HepG2 (cell line): ENCODE measurements around the gene SLC27A1. TPM values are rescaled to one million over a fixed set of nuclear protein-coding genes. Genes with fewer than 3 reads are reported as not detected.

Source experiments
- ATAC-seq: fragments of 200-7000 bp; cut with Tn5 transposase; 3 replicates; pipeline ENCODE4 v1.9.1; 2020; ENCODE audit warnings: mild to moderate bottlenecking, moderate library complexity
- BruUV-seq: library from RNA; stranded (reverse); fragments of 400-500 nt; replicated peaks from 2 replicates; lab custom pipeline; 2021; lab: Mats Ljungman, UMichigan
- CTCF ChIA-PET: fragments of 300-600 bp; formaldehyde crosslinking; extraction: SDS; loops from one replicate; lab custom pipeline; 2021; ENCODE audit warnings: low total read pairs, inconsistent platforms, low intra/inter-chr PET ratio; lab: Yijun Ruan, JAX
- POLR2A ChIA-PET: fragments of 350-600 bp; sonication (Branson Sonifier 250); formaldehyde crosslinking; loops from one replicate; lab custom pipeline; 2020; ENCODE audit warnings: antibody characterized with exemption, inconsistent platforms; lab: Yijun Ruan, JAX
- DNase-seq: peaks from one replicate; pipeline ENCODE4 v3.0.0-alpha.2; 2015; ENCODE audit warnings: low spot score
- FAIRE-seq: peaks from 3 replicates; lab custom pipeline; 2011; peaks lifted over from hg19 to GRCh38; lab: Jason Lieb, UNC
- H2AFZ ChIP-seq: one replicate; pipeline ENCODE4 v1.6.1; 2011; ENCODE audit warnings: low read length, inconsistent platforms
- H3K27ac ChIP-seq: fragments of 300-600 bp; 3 replicates; pipeline ENCODE4 v1.8.0; 2011; ENCODE audit warnings: mixed run types, mild to moderate bottlenecking, mixed read lengths, low read length, inconsistent platforms; ENCODE audit not compliant: insufficient read depth; ENCODE audit errors: extremely low read length
- H3K27me3 ChIP-seq, 2 experiments: fragments of 200-600 bp in 1 of 2; 2 replicates in 1 of 2; 3 replicates in 1 of 2; pipeline versions ENCODE4 v1.6.0 to v1.8.0; 2011; ENCODE audit warnings: low read length in 2 of 2, mild to moderate bottlenecking in 2 of 2, moderate library complexity in 2 of 2, inconsistent platforms in 1 of 2; ENCODE audit not compliant: insufficient read depth in 2 of 2, control insufficient read depth in 1 of 2
- H3K36me3 ChIP-seq, 2 experiments: fragments of 200-600 bp in 1 of 2; replicated peaks in 1 of 2; 2 replicates in 1 of 2; 3 replicates in 1 of 2; pipeline versions ENCODE4 v1.5.1 to v1.8.0; 2011; ENCODE audit warnings: low read length in 2 of 2, inconsistent platforms in 1 of 2; ENCODE audit not compliant: insufficient read depth in 2 of 2, control insufficient read depth in 1 of 2
- H3K4me1 ChIP-seq: 2 replicates; pipeline ENCODE4 v1.5.1; 2012; ENCODE audit warnings: low read length, inconsistent platforms; ENCODE audit not compliant: insufficient read depth
- H3K4me2 ChIP-seq: 2 replicates; pipeline ENCODE4 v1.6.0; 2011; ENCODE audit warnings: low read depth, low read length, inconsistent platforms
- H3K4me3 ChIP-seq, 3 experiments: fragments of 200-600 bp in 1 of 3; sonication (generic), shearing (Covaris generic) in 1 of 3; replicated peaks in 1 of 3; 2 replicates each; pipeline ENCODE4 v1.5.1; 2011 to 2016; ENCODE audit warnings: low read length in 3 of 3, inconsistent platforms in 2 of 3, low read depth in 2 of 3, mild to moderate bottlenecking in 2 of 3, control low read depth in 1 of 3, mixed read lengths in 1 of 3; ENCODE audit not compliant: insufficient read depth in 1 of 3
- H3K79me2 ChIP-seq: one replicate; pipeline ENCODE4 v1.6.1; 2011; ENCODE audit warnings: low read length, inconsistent platforms; ENCODE audit not compliant: insufficient read depth
- H3K9ac ChIP-seq: 2 replicates; pipeline ENCODE4 v1.6.0; 2011; ENCODE audit warnings: mild to moderate bottlenecking, low read depth, low read length, inconsistent platforms; ENCODE audit not compliant: insufficient read depth
- H3K9me3 ChIP-seq: 2 replicates; pipeline ENCODE4 v1.5.1; 2012; ENCODE audit warnings: mild to moderate bottlenecking, low read length
- H4K20me1 ChIP-seq: 2 replicates; pipeline ENCODE4 v1.6.0; 2011; ENCODE audit warnings: inconsistent platforms, mild to moderate bottlenecking, low read length, moderate library complexity; ENCODE audit not compliant: insufficient read depth
- GLI4 ChIP-seq: sonication (generic); formaldehyde crosslinking; IDR thresholded peaks from 2 replicates; pipeline ENCODE4 v1.5.1; 2020; ENCODE audit warnings: missing genetic modification reagents, mild to moderate bottlenecking, moderate library complexity, borderline replicate concordance
- HNF1A ChIP-seq, 2 experiments: sonication (generic) in 1 of 2; formaldehyde crosslinking in 1 of 2; IDR thresholded peaks; 2 replicates each; pipeline versions ENCODE4 v1.4.0 to v1.6.1; 2016 to 2020; ENCODE audit warnings: borderline replicate concordance in 1 of 2, low read depth in 1 of 2, mild to moderate bottlenecking in 1 of 2, missing genetic modification reagents in 1 of 2
- NPAS2 ChIP-seq: sonication (generic); formaldehyde crosslinking; IDR thresholded peaks from 2 replicates; pipeline ENCODE4 v1.8.0; 2022; ENCODE audit warnings: mild to moderate bottlenecking, missing genetic modification reagents, borderline replicate concordance
- REL ChIP-seq: sonication (generic); formaldehyde crosslinking; conservative IDR thresholded peaks from 2 replicates; pipeline ENCODE4 v1.8.0; 2022; ENCODE audit warnings: mild to moderate bottlenecking, missing genetic modification reagents, moderate library complexity
- SMAD1 ChIP-seq: sonication (generic); formaldehyde crosslinking; IDR thresholded peaks from 2 replicates; pipeline ENCODE4 v1.4.0; 2020; ENCODE audit warnings: missing genetic modification reagents, low read depth, mild to moderate bottlenecking, borderline replicate concordance
- SYNCRIP ChIP-seq: fragments of 200-400 bp; formaldehyde crosslinking; IDR thresholded peaks from 2 replicates; pipeline ENCODE4 v1.6.1; 2018; ENCODE audit warnings: mild to moderate bottlenecking, low read depth, low read length; ENCODE audit not compliant: insufficient read depth
- TGIF2 ChIP-seq: IDR thresholded peaks from 2 replicates; pipeline ENCODE4 v1.6.1; 2016; ENCODE audit warnings: control low read depth, missing compliant biosample characterization
- ZNF225 ChIP-seq: sonication (generic); formaldehyde crosslinking; IDR thresholded peaks from 2 replicates; pipeline ENCODE4 v1.4.0; 2020; ENCODE audit warnings: mild to moderate bottlenecking, missing genetic modification reagents
- ZNF354B ChIP-seq: sonication (generic); formaldehyde crosslinking; IDR thresholded peaks from 2 replicates; pipeline ENCODE4 v1.8.0; 2022; ENCODE audit warnings: mild to moderate bottlenecking, missing genetic modification reagents
- WGBS: methylation state at CpG from one replicate; pipeline ENCODE4 v1.1.6; 2017; ENCODE audit warnings: low lambda C conversion rate; 5-methylcytosine and 5-hydroxymethylcytosine counted together
- in situ Hi-C: cut with HindIII; loops from 2 replicates; pipeline ENCODE4 v1.10.0; 2017; ENCODE audit warnings: low pct_unique_long_range_greater_than_20kb; ENCODE audit not compliant: extremely low pct_ligation_motif_present
- intact Hi-C: fragments of 100-400 bp; cut with micrococcal nuclease; formaldehyde crosslinking; loops from one replicate; pipeline ENCODE4 v1.10.0; 2022; ENCODE audit not compliant: unreplicated experiment
- polyA plus RNA-seq, 8 experiments: library from polyadenylated mRNA; depleted of rRNA in 3 of 8; stranded (reverse) in 7 of 8; unstranded in 1 of 8; fragments of >200 nt; fragmentation: Illumina TruSeq in 4 of 8; extraction: Trizol in 4 of 8; gene quantifications; 2 replicates each; pipeline versions ENCODE4 v1.2.1 to v1.2.3, GENCODE V29; 2011 to 2016; ENCODE audit warnings: low read depth in 4 of 8, missing spikeins in 1 of 8, mixed read lengths in 1 of 8; ENCODE audit not compliant: insufficient read depth in 1 of 8
- total RNA-seq, 5 experiments: library from RNA; depleted of rRNA; stranded (reverse); fragments of >200 nt; fragmentation: Illumina TruSeq; extraction: Trizol; gene quantifications; 2 replicates each; pipeline ENCODE4 v1.2.3, GENCODE V29; 2016; ENCODE audit warnings: low read depth in 1 of 5

SLC27A1 gene
- total and polyA plus RNA-seq, 2 of the 13 experiments (the other 11 are each of a cell fraction or from before 2014, with no cell fraction given): 4.1 to 8.8 TPM

GRCh38 chr19:17491287-17491686 lies 21.0 kb downstream of the SLC27A1 start:
- H3K4me3 ChIP-seq: no peak overlapping the region
- 96% methylated on average over 5 of the region's 5 CpGs for WGBS
- in situ Hi-C loops: no loop called here
- H3K27me3 ChIP-seq: no peaks in the 10 kb centered on the region
- no peak for ATAC-seq
- intact Hi-C loops: no loop called here
- no peak overlapping the region for H3K4me2 ChIP-seq
- 0 out of 2 replicates have a peak, but pooled peaks cover 4% of the 10 kb centered on the region for H4K20me1 ChIP-seq
- no peaks in the 10 kb centered on the region for H3K9me3 ChIP-seq
- H2AFZ ChIP-seq: no peak overlapping the region
- peaks cover 1 to 4% of the 10 kb centered on the region in 2 experiments; a peak in 1 of 5 replicates for H3K36me3 ChIP-seq
- no peak overlapping the region for H3K9ac ChIP-seq
- DNase-seq: no peak
- H3K4me1 ChIP-seq: peaks cover 20% of the 10 kb centered on the region
- H3K27ac ChIP-seq: no peak overlapping the region
- no TSS peak for BruUV-seq
- H3K79me2 ChIP-seq: no peaks in the 10 kb centered on the region
- no peak for FAIRE-seq
- TF ChIP-seq SYNCRIP (no peak), NPAS2 (no peak), GLI4 (CRISPR knock-in tag) (no peak), ZNF354B (CRISPR knock-in tag) (no peak), TGIF2 (CRISPR knock-in tag) (no peak), REL (CRISPR knock-in tag) (no peak)
- TF ChIP-seq, all 625 proteins: peak for 0
- CTCF ChIA-PET: no interaction called here
- POLR2A ChIA-PET: no interaction called here

- no peak overlapping the region for H3K4me3 ChIP-seq
- no peaks in the 10 kb centered on the region for H3K79me2 ChIP-seq
- 59% methylated on average over 8 of the region's 9 CpGs for WGBS
- intact Hi-C loops (no loop called here), in situ Hi-C loops (no loop called here)
- CTCF ChIA-PET: interaction anchor here (0.7 to 2.2 kb wide), 6 partner anchors 13 to 360 kb away, joined by 3 to 10 read pairs (median 6); partner anchors contain the start of gene PGLS
- no TSS peak for BruUV-seq
- POLR2A ChIA-PET: interaction anchor here (1.0 to 1.2 kb wide), 2 partner anchors 12 to 16 kb away, joined by 4 to 6 read pairs; partner anchors contain the start of gene PGLS
- peaks cover 40% of the 10 kb centered on the region for H3K4me1 ChIP-seq
- H4K20me1 ChIP-seq: no peaks in the 10 kb centered on the region
- H2AFZ ChIP-seq: no peak overlapping the region
- no peak for ATAC-seq
- no peak for DNase-seq
- H3K27me3 ChIP-seq: no peaks in the 10 kb centered on the region
- H3K4me2 ChIP-seq: no peak overlapping the region
- no peaks in the 10 kb centered on the region for H3K36me3 ChIP-seq
- H3K27ac ChIP-seq: no peak overlapping the region
- H3K9ac ChIP-seq: no peak overlapping the region
- H3K9me3 ChIP-seq: no peaks in the 10 kb centered on the region
- FAIRE-seq: no peak
- TF ChIP-seq HNF1A (IDR thresholded peaks at IDR 0.05; ENCODE audit: low read depth): no peak
- no peak for TF ChIP-seq HNF1A (CRISPR knock-in tag; IDR thresholded peaks at IDR 0.05; ENCODE audit: borderline replicate concordance)
- TF ChIP-seq SMAD1 (CRISPR knock-in tag): 0 out of 2 replicates have a peak, but pooled peaks have one; percentile 5
- TF ChIP-seq ZNF225 (CRISPR knock-in tag): 0 out of 2 replicates have a peak, but pooled peaks have one; percentile 3
Observed at GRCh38 chr19:17495639-17496296, 25.4 kb downstream of the SLC27A1 start.
